Lower leg skin (tissue), 3 donors: ENCODE results near the gene ATP9B.
"Not testable (repeated sequence)": the region's sequence is repeated elsewhere in the genome, so short reads cannot be mapped to it uniquely, and the experiment has no call there.

Experiments
- CTCF ChIP-seq, 3 donors: fragments of 450-650 bp; IDR thresholded peaks; one replicate each; pipeline ENCODE4 v1.5.1; 2016; ENCODE audit warnings: antibody characterized with exemption in 3 of 3, mild to moderate bottlenecking in 3 of 3, moderate library complexity in 2 of 3
- POLR2A ChIP-seq, 2 donors: fragments of 450-650 bp; IDR thresholded peaks; one replicate each; pipeline ENCODE4 v1.6.1; 2016 to 2017; ENCODE audit warnings: antibody characterized with exemption in 2 of 2, mild to moderate bottlenecking in 1 of 2, moderate library complexity in 1 of 2

- TF ChIP-seq CTCF, POLR2A (IDR thresholded peaks at IDR 0.05): not testable (repeated sequence)
Measured at GRCh38 chr18:79078791-79079190, 9.6 kb downstream of the ATP9B start.
